OCI-LY3 (cell line): Measurements from ENCODE around the gene SHC4.

Experiments
- H2AFZ ChIP-seq: fragments of 200-600, 300-600 bp; shearing (Covaris generic); 2 replicates; pipeline ENCODE4 v1.6.0; 2014; ENCODE audit warnings: antibody characterized with exemption, low read depth, low read length
- H3K27ac ChIP-seq: fragments of 200-600, 300-600 bp; sonication (generic); 2 replicates; pipeline ENCODE4 v1.5.1; 2014; ENCODE audit warnings: mild to moderate bottlenecking, low read length, moderate library complexity, mixed read lengths
- H3K27me3 ChIP-seq: fragments of 200-600, 300-600 bp; sonication (generic); 2 replicates; pipeline ENCODE4 v1.6.1; 2014; ENCODE audit warnings: low read depth, low read length, mixed read lengths
- H3K36me3 ChIP-seq: fragments of 200-600, 300-600 bp; sonication (generic); replicated peaks from 2 replicates; pipeline ENCODE3; 2014; ENCODE audit warnings: low read depth, low read length, mixed read lengths
- H3K4me1 ChIP-seq: fragments of 300-600, 200-600 bp; sonication (generic); 2 replicates; pipeline ENCODE4 v1.6.1; 2014; ENCODE audit warnings: low read length, mixed read lengths
- H3K4me2 ChIP-seq: fragments of 200-600, 300-600 bp; sonication (generic); 2 replicates; pipeline ENCODE4 v1.6.1; 2014; ENCODE audit warnings: low read length, mixed read lengths
- H3K4me3 ChIP-seq: fragments of 300-600, 200-600 bp; sonication (generic); 2 replicates; pipeline ENCODE4 v1.5.1; 2014; ENCODE audit warnings: antibody characterized with exemption, mild to moderate bottlenecking, low read length, moderate library complexity
- H3K79me2 ChIP-seq: fragments of 300-600, 200-600 bp; shearing (Covaris generic); 2 replicates; pipeline ENCODE4 v1.6.1; 2014; ENCODE audit warnings: mild to moderate bottlenecking, low read length, mixed read lengths
- H3K9ac ChIP-seq: fragments of 300-600, 200-600 bp; shearing (Covaris generic); 2 replicates; pipeline ENCODE4 v1.6.0; 2014; ENCODE audit warnings: mild to moderate bottlenecking, low read length, moderate library complexity
- H3K9me3 ChIP-seq: fragments of 200-600, 300-600 bp; shearing (Covaris generic); 2 replicates; pipeline ENCODE4 v1.6.1; 2014; ENCODE audit warnings: low read length, mixed read lengths; ENCODE audit not compliant: insufficient read depth
- H4K20me1 ChIP-seq: fragments of 200-600, 300-600 bp; sonication (generic); 2 replicates; pipeline ENCODE4 v1.6.1; 2016; ENCODE audit warnings: low read length, mixed read lengths; ENCODE audit not compliant: insufficient read depth
- EZH2phosphoT487 ChIP-seq: fragments of 200-600 bp; shearing (Covaris generic); IDR thresholded peaks from 2 replicates; pipeline ENCODE4 v1.6.1; 2018; ENCODE audit warnings: antibody characterized with exemption, mixed run types, low read depth
- TF ChIP-seq, protein P1 (sequence below): fragments of 200-600, 300-600 bp; sonication (generic); IDR thresholded peaks from 2 replicates; pipeline ENCODE4 v1.5.1; 2014; ENCODE audit warnings: antibody characterized with exemption, low read length, low read depth

SHC4 gene

DNA sequence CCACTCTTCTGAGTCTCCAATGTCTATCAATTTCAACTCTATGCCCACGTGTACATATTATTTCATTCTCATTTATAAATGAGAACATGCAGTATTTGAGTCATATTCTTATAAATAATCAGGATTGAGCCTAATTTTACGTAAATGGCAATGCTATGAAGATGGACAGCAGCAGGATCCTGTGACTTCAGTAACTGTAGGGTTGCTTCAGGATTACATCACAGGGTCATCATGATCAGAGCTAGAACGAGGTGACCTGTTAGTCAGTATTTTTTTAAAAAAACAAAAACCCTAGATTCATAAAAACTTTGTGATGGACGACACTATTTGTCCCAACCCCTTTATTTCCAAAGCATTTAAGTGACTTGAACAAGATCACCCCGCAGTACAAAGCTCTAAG, 21.8 kb downstream of the SHC4 start:
- no peak overlapping the region for H3K27ac ChIP-seq
- no peak overlapping the region for H3K4me3 ChIP-seq
- H3K4me1 ChIP-seq = peaks cover 3% of the 10 kb centered on the region; the same call in 1 of the 2 replicates
- H2AFZ ChIP-seq = no peak overlapping the region
- H3K9me3 ChIP-seq = no peaks in the 10 kb centered on the region
- H3K9ac ChIP-seq = no peak overlapping the region
- no peaks in the 10 kb centered on the region for H3K79me2 ChIP-seq
- H3K27me3 ChIP-seq = no peaks in the 10 kb centered on the region
- TF ChIP-seq, protein P1, sequence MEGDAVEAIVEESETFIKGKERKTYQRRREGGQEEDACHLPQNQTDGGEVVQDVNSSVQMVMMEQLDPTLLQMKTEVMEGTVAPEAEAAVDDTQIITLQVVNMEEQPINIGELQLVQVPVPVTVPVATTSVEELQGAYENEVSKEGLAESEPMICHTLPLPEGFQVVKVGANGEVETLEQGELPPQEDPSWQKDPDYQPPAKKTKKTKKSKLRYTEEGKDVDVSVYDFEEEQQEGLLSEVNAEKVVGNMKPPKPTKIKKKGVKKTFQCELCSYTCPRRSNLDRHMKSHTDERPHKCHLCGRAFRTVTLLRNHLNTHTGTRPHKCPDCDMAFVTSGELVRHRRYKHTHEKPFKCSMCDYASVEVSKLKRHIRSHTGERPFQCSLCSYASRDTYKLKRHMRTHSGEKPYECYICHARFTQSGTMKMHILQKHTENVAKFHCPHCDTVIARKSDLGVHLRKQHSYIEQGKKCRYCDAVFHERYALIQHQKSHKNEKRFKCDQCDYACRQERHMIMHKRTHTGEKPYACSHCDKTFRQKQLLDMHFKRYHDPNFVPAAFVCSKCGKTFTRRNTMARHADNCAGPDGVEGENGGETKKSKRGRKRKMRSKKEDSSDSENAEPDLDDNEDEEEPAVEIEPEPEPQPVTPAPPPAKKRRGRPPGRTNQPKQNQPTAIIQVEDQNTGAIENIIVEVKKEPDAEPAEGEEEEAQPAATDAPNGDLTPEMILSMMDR = no peak
- TF ChIP-seq EZH2phosphoT487 = no peak
- no peak overlapping the region for H3K4me2 ChIP-seq
- no peaks in the 10 kb centered on the region for H4K20me1 ChIP-seq
- H3K36me3 ChIP-seq = no peaks in the 10 kb centered on the region

GRCh38 chr15:48940508-48940907, 23.2 kb downstream of the SHC4 start:
- Histone ChIP-seq H3K4me1 (peaks cover 3% of the 10 kb centered on the region; the same call in 1 of the 2 replicates), H3K9me3 (no peaks in the 10 kb centered on the region), H3K79me2 (no peaks in the 10 kb centered on the region), H3K9ac (no peak overlapping the region), H3K36me3 (no peaks in the 10 kb centered on the region), H3K27ac (no peak overlapping the region), H3K4me2 (no peak overlapping the region), H4K20me1 (no peaks in the 10 kb centered on the region), H3K27me3 (no peaks in the 10 kb centered on the region), H2AFZ (no peak overlapping the region), H3K4me3 (no peak overlapping the region)
- TF ChIP-seq EZH2phosphoT487 = no peak
- TF ChIP-seq, protein P1 = no peak

- Histone ChIP-seq H4K20me1 (no peaks in the 10 kb centered on the region), H3K4me2 (no peak overlapping the region), H3K4me1 (peaks cover 3% of the 10 kb centered on the region; the same call in 1 of the 2 replicates), H3K4me3 (no peak overlapping the region), H3K79me2 (no peaks in the 10 kb centered on the region), H3K36me3 (no peaks in the 10 kb centered on the region), H3K9me3 (no peaks in the 10 kb centered on the region), H3K9ac (no peak overlapping the region), H2AFZ (no peak overlapping the region), H3K27ac (no peak overlapping the region), H3K27me3 (no peaks in the 10 kb centered on the region)
- TF ChIP-seq, protein P1 = no peak
- TF ChIP-seq EZH2phosphoT487 = no peak
These were observed 24.1 kb downstream of the SHC4 start for GRCh38 chr15:48939648-48940047.

- no peak overlapping the region for H3K9ac ChIP-seq
- no peak for TF ChIP-seq EZH2phosphoT487
- TF ChIP-seq, protein P1 = no peak
- H3K4me1 ChIP-seq = peaks cover 3% of the 10 kb centered on the region; the same call in 1 of the 2 replicates
- H3K27me3 ChIP-seq = no peaks in the 10 kb centered on the region
- no peaks in the 10 kb centered on the region for H3K9me3 ChIP-seq
- no peak overlapping the region for H3K4me2 ChIP-seq
- H3K36me3 ChIP-seq = no peaks in the 10 kb centered on the region
- H2AFZ ChIP-seq = no peak overlapping the region
- H3K27ac ChIP-seq = no peak overlapping the region
- H3K79me2 ChIP-seq = no peaks in the 10 kb centered on the region
- no peaks in the 10 kb centered on the region for H4K20me1 ChIP-seq
- no peak overlapping the region for H3K4me3 ChIP-seq
These were observed 25.8 kb downstream of the SHC4 start for GRCh38 chr15:48937886-48938285.
